Liver (tissue), 9 donors: ENCODE measurements around the gene C11orf98. TPM values are rescaled to one million over a fixed set of nuclear protein-coding genes. Genes with fewer than 3 reads are reported as not detected.
"Not testable (repeated sequence)": the region's sequence is repeated elsewhere in the genome, so short reads cannot be mapped to it uniquely, and the experiment has no call there.

Experiments used
- DNase-seq: peaks from one replicate; pipeline ENCODE4 v3.0.0-alpha.2; 2017; ENCODE audit warnings: low spot score
- H3K27ac ChIP-seq, 2 donors: one replicate each; pipeline ENCODE4 v1.7.0; 2013; ENCODE audit warnings: inconsistent platforms in 2 of 2, low read length in 2 of 2, control low read depth in 1 of 2, low read depth in 1 of 2, mild to moderate bottlenecking in 1 of 2
- H3K27me3 ChIP-seq, 4 donors: one replicate each; pipeline versions ENCODE4 v1.6.1 to v1.7.0; 2013; ENCODE audit warnings: low read length in 3 of 4, inconsistent platforms in 1 of 4, mild to moderate bottlenecking in 1 of 4, moderate library complexity in 1 of 4; ENCODE audit not compliant: control insufficient read depth in 4 of 4, insufficient read depth in 4 of 4
- H3K36me3 ChIP-seq, 4 donors: one replicate each; pipeline versions ENCODE4 v1.6.1 to v1.7.0; 2013; ENCODE audit warnings: low read length in 3 of 4, mild to moderate bottlenecking in 3 of 4, low read depth in 1 of 4, moderate library complexity in 1 of 4; ENCODE audit not compliant: control insufficient read depth in 4 of 4, insufficient read depth in 3 of 4
- H3K4me1 ChIP-seq, 4 donors: one replicate each; pipeline versions ENCODE4 v1.6.1 to v1.7.0; 2013; ENCODE audit warnings: low read length in 3 of 4, mild to moderate bottlenecking in 3 of 4, moderate library complexity in 1 of 4; ENCODE audit not compliant: control insufficient read depth in 4 of 4, insufficient read depth in 4 of 4
- H3K4me3 ChIP-seq, 3 donors: one replicate each; pipeline versions ENCODE4 v1.6.1 to v1.7.0; 2013; ENCODE audit warnings: low read length in 3 of 3, control low read depth in 1 of 3, low read depth in 1 of 3, mild to moderate bottlenecking in 1 of 3
- H3K9ac ChIP-seq, 2 donors: one replicate each; pipeline ENCODE4 v1.7.0; 2013; ENCODE audit warnings: low read length in 2 of 2, mild to moderate bottlenecking in 2 of 2, moderate library complexity in 2 of 2, control low read depth in 1 of 2, low read depth in 1 of 2
- H3K9me3 ChIP-seq, 4 donors: one replicate each; pipeline versions ENCODE4 v1.6.1 to v1.7.0; 2013; ENCODE audit warnings: low read length in 3 of 4; ENCODE audit not compliant: control insufficient read depth in 4 of 4
- ATF3 ChIP-seq: IDR thresholded peaks from 2 replicates; pipeline ENCODE4 v1.6.1; 2016; ENCODE audit warnings: antibody characterized with exemption
- CTCF ChIP-seq: fragments of 150-350 bp; IDR thresholded peaks from 2 replicates; pipeline ENCODE4 v1.5.1; 2017; ENCODE audit warnings: improper control_type of control experiment, low read depth, low read length; ENCODE audit not compliant: missing input control
- EGR1 ChIP-seq, 2 donors: IDR thresholded peaks; 2 replicates each; pipeline ENCODE4 v1.6.1; 2016 to 2018; ENCODE audit warnings: antibody characterized with exemption in 2 of 2, low read depth in 2 of 2
- FOXA1 ChIP-seq: IDR thresholded peaks from 2 replicates; pipeline ENCODE4 v1.6.1; 2016; ENCODE audit warnings: antibody characterized with exemption
- FOXA2 ChIP-seq: IDR thresholded peaks from 2 replicates; pipeline ENCODE4 v1.6.1; 2016; ENCODE audit warnings: antibody characterized with exemption
- GABPA ChIP-seq, 2 donors: IDR thresholded peaks in 1 of 2; conservative IDR thresholded peaks in 1 of 2; 2 replicates each; pipeline ENCODE4 v1.6.1; 2016; ENCODE audit warnings: antibody characterized with exemption in 2 of 2, mild to moderate bottlenecking in 1 of 2, moderate library complexity in 1 of 2
- HNF4A ChIP-seq, 2 donors: conservative IDR thresholded peaks; 2 replicates each; pipeline ENCODE4 v1.6.1; 2016; ENCODE audit warnings: antibody characterized with exemption in 2 of 2, mild to moderate bottlenecking in 2 of 2
- HNF4G ChIP-seq: IDR thresholded peaks from 2 replicates; pipeline ENCODE4 v1.6.1; 2016; ENCODE audit warnings: antibody characterized with exemption
- JUND ChIP-seq, 2 donors: IDR thresholded peaks; 2 replicates each; pipeline ENCODE4 v1.6.1; 2016; ENCODE audit warnings: antibody characterized with exemption in 2 of 2
- MAX ChIP-seq: IDR thresholded peaks from 2 replicates; pipeline ENCODE4 v1.6.1; 2016; ENCODE audit warnings: antibody characterized with exemption
- NR2F2 ChIP-seq: IDR thresholded peaks from 2 replicates; pipeline ENCODE4 v1.6.1; 2016; ENCODE audit warnings: antibody characterized with exemption
- RAD21 ChIP-seq, 2 donors: IDR thresholded peaks; 2 replicates each; pipeline ENCODE4 v1.6.1; 2016; ENCODE audit warnings: antibody characterized with exemption in 2 of 2, mild to moderate bottlenecking in 2 of 2
- REST ChIP-seq: IDR thresholded peaks from 2 replicates; pipeline ENCODE4 v1.6.1; 2016; ENCODE audit warnings: antibody characterized with exemption, mild to moderate bottlenecking
- RXRA ChIP-seq, 2 donors: IDR thresholded peaks; 2 replicates each; pipeline ENCODE4 v1.6.1; 2017 to 2018; ENCODE audit warnings: antibody characterized with exemption in 2 of 2, mild to moderate bottlenecking in 1 of 2
- SP1 ChIP-seq: IDR thresholded peaks from 2 replicates; pipeline ENCODE4 v1.6.1; 2018; ENCODE audit warnings: antibody characterized with exemption, mild to moderate bottlenecking
- TAF1 ChIP-seq: conservative IDR thresholded peaks from 2 replicates; pipeline ENCODE4 v1.6.1; 2016; ENCODE audit warnings: antibody characterized with exemption, mild to moderate bottlenecking
- YY1 ChIP-seq: IDR thresholded peaks from 2 replicates; pipeline ENCODE4 v1.6.1; 2016; ENCODE audit warnings: antibody characterized with exemption, mild to moderate bottlenecking
- ZBTB33 ChIP-seq: IDR thresholded peaks from 2 replicates; pipeline ENCODE4 v1.6.1; 2016; ENCODE audit warnings: antibody characterized with exemption
- WGBS: extraction: QIAGEN DNeasy Blood & Tissue Kit; methylation state at CpG from one replicate; pipeline ENCODE4 v1.1.7; 2013; 5-methylcytosine and 5-hydroxymethylcytosine counted together
- polyA plus RNA-seq, 2 donors: library from polyadenylated mRNA; stranded (reverse) in 1 of 2; unstranded in 1 of 2; fragments of 200-250 nt in 1 of 2; fragments of >200 nt in 1 of 2; fragmentation: Nextera tagmentation in 1 of 2; extraction: Ambion mirVana in 1 of 2; gene quantifications; one replicate each; pipeline versions ENCODE4 v1.2.1 to v1.2.3, GENCODE V29; 2013 to 2015
- total RNA-seq, 2 donors: library from RNA; depleted of rRNA; stranded (reverse); fragments of >200 nt; gene quantifications; one replicate each; pipeline ENCODE4 v1.2.3, GENCODE V29; 2014
- donor health status: healthy.
- donor health status: healthy.
- donor health status: healthy.
- donor health status: healthy.
- donor health status: healthy.

The C11orf98 gene
- total and polyA plus RNA-seq, 4 donors = 16.5 to 49.9 (median 30.7) TPM

GRCh38 chr11:62702246-62702645 lies 37.2 kb upstream of the C11orf98 start:
- TF ChIP-seq YY1 = no peak
- no peak for TF ChIP-seq FOXA1
- DNase-seq = no peak
- Histone ChIP-seq H3K9ac (no peak overlapping the region), H3K4me3 (no peak overlapping the region), H3K27ac (no peak overlapping the region), H3K36me3 (peaks cover 0 to 6% (median 0%) of the 10 kb centered on the region in 4 donors), H3K27me3 (no peaks in the 10 kb centered on the region), H3K4me1 (peaks cover 4 to 20% (median 17%) of the 10 kb centered on the region in 4 donors), H3K9me3 (no peaks in the 10 kb centered on the region)
- WGBS = 93% methylated on average over 11 of the region's 11 CpGs

- peak in 1 of 2 donors; percentile 30 for TF ChIP-seq GABPA (IDR thresholded peaks at IDR 0.05 in 1 of 2, conservative IDR thresholded peaks at IDR 0.05 in 1 of 2)
- TF ChIP-seq EGR1 (IDR thresholded peaks at IDR 0.05; ENCODE audit: low read depth in 2 of 2) = no peak
- TF ChIP-seq MAX = no peak
- no peak for TF ChIP-seq JUND (IDR thresholded peaks at IDR 0.05)
- no peak for TF ChIP-seq SP1
- no peak for TF ChIP-seq ZBTB33
- TF ChIP-seq ATF3 = no peak
- TF ChIP-seq FOXA1 = no peak
- TF ChIP-seq YY1 = no peak
- TF ChIP-seq TAF1 = no peak
- TF ChIP-seq RAD21 (IDR thresholded peaks at IDR 0.05) = peak; percentile 80 to 88
- TF ChIP-seq HNF4G = no peak
- peak; percentile 12 to 37 for TF ChIP-seq RXRA (IDR thresholded peaks at IDR 0.05)
- no peak for TF ChIP-seq FOXA2
- TF ChIP-seq REST = no peak
- no peak for TF ChIP-seq NR2F2
- peak in 1 of 2 donors; percentile 16 for TF ChIP-seq HNF4A (conservative IDR thresholded peaks at IDR 0.05)
- TF ChIP-seq CTCF = peak; percentile 70
- Histone ChIP-seq H3K9ac (no peak overlapping the region), H3K4me3 (no peak overlapping the region), H3K36me3 (peaks cover 8 to 24% (median 18%) of the 10 kb centered on the region in 4 donors), H3K27me3 (no peaks in the 10 kb centered on the region), H3K9me3 (no peaks in the 10 kb centered on the region), H3K4me1 (peaks cover 0 to 5% (median 1%) of the 10 kb centered on the region in 4 donors), H3K27ac (no peak overlapping the region)
- peak; percentile 84 for DNase-seq
- WGBS = 56% methylated on average over 14 of the region's 14 CpGs
These were observed 29.6 kb upstream of the C11orf98 start for GRCh38 chr11:62694455-62695167.

- WGBS = 81% methylated on average over 4 of the region's 4 CpGs
- not testable (repeated sequence) for DNase-seq, H3K9me3 ChIP-seq, H3K9ac ChIP-seq, H3K27ac ChIP-seq, H3K4me3 ChIP-seq, H3K4me1 ChIP-seq, H3K27me3 ChIP-seq
- peaks cover 6 to 24% (median 18%) of the 10 kb centered on the region in 4 donors for H3K36me3 ChIP-seq
These were observed 28.6 kb upstream of the C11orf98 start for GRCh38 chr11:62693624-62694023.
